H9 (cell line): ENCODE results near the gene PODXL2. TPM values are rescaled to one million over a fixed set of nuclear protein-coding genes. Genes with fewer than 3 reads are reported as not detected.

Experiments
- DNase-seq: peaks from one replicate; pipeline ENCODE4 v3.0.0-alpha.2; 2017
- H2AFZ ChIP-seq: one replicate; pipeline ENCODE4 v1.6.1; 2013; ENCODE audit warnings: mild to moderate bottlenecking, low read length, control low read depth, moderate library complexity
- H2AK5ac ChIP-seq: 2 replicates; pipeline ENCODE4 v1.6.1; 2013; ENCODE audit warnings: low read length, control low read depth, mixed read lengths; ENCODE audit not compliant: insufficient read length
- H2BK120ac ChIP-seq: one replicate; pipeline ENCODE4 v1.6.1; 2013; ENCODE audit warnings: low read depth, mild to moderate bottlenecking, low read length, control low read depth, inconsistent platforms; ENCODE audit not compliant: poor library complexity, severe bottlenecking
- H2BK12ac ChIP-seq: 2 replicates; pipeline ENCODE4 v1.6.1; 2013; ENCODE audit warnings: low read length, control low read depth, mixed read lengths, low read depth; ENCODE audit not compliant: insufficient read length
- H2BK15ac ChIP-seq: 2 replicates; pipeline ENCODE4 v1.6.1; 2013; ENCODE audit warnings: low read depth, low read length, control low read depth
- H2BK20ac ChIP-seq: one replicate; pipeline ENCODE4 v1.6.1; 2013; ENCODE audit warnings: low read depth, mild to moderate bottlenecking, low read length, control low read depth, inconsistent platforms; ENCODE audit not compliant: poor library complexity, severe bottlenecking
- H2BK5ac ChIP-seq: 2 replicates; pipeline ENCODE4 v1.6.1; 2013; ENCODE audit warnings: low read length, control low read depth, mixed read lengths; ENCODE audit not compliant: insufficient read length
- H3K14ac ChIP-seq: 2 replicates; pipeline ENCODE4 v1.6.1; 2013; ENCODE audit warnings: low read length, control low read depth; ENCODE audit not compliant: insufficient read depth
- H3K18ac ChIP-seq: 2 replicates; pipeline ENCODE4 v1.6.1; 2013; ENCODE audit warnings: low read depth, mild to moderate bottlenecking, mixed read lengths, low read length, control low read depth; ENCODE audit not compliant: insufficient read length
- H3K23ac ChIP-seq: 2 replicates; pipeline ENCODE4 v1.6.1; 2013; ENCODE audit warnings: low read length, control low read depth, mixed read lengths, low read depth; ENCODE audit not compliant: insufficient read length
- H3K23me2 ChIP-seq: 2 replicates; pipeline ENCODE4 v1.6.1; 2013; ENCODE audit warnings: low read depth, mild to moderate bottlenecking, mixed read lengths, low read length, control low read depth; ENCODE audit not compliant: insufficient read length, poor library complexity, severe bottlenecking
- H3K27ac ChIP-seq: 2 replicates; pipeline ENCODE4 v1.5.1; 2013; ENCODE audit warnings: low read length, control low read depth, mixed read lengths, low read depth; ENCODE audit not compliant: insufficient read length
- H3K27me3 ChIP-seq: 2 replicates; pipeline ENCODE4 v1.6.1; 2013; ENCODE audit warnings: low read length, control low read depth, inconsistent platforms; ENCODE audit not compliant: insufficient read depth
- H3K4ac ChIP-seq: 2 replicates; pipeline ENCODE4 v1.6.1; 2013; ENCODE audit warnings: low read depth, mild to moderate bottlenecking, control low read depth, inconsistent platforms, low read length, moderate library complexity
- H3K4me1 ChIP-seq: 2 replicates; pipeline ENCODE4 v1.6.1; 2013; ENCODE audit warnings: low read length, control low read depth, inconsistent platforms; ENCODE audit not compliant: insufficient read depth
- H3K4me2 ChIP-seq: 2 replicates; pipeline ENCODE4 v1.6.1; 2013; ENCODE audit warnings: low read length, control low read depth, mixed read lengths; ENCODE audit not compliant: insufficient read length, insufficient read depth
- H3K56ac ChIP-seq: 2 replicates; pipeline ENCODE4 v1.6.1; 2013; ENCODE audit warnings: low read depth, mild to moderate bottlenecking, mixed read lengths, low read length, control low read depth; ENCODE audit not compliant: insufficient read length
- H3K79me1 ChIP-seq: 2 replicates; pipeline ENCODE4 v1.6.1; 2013; ENCODE audit warnings: low read depth, mild to moderate bottlenecking, moderate library complexity, low read length, control low read depth, inconsistent platforms; ENCODE audit not compliant: insufficient read depth, poor library complexity, severe bottlenecking
- H3K79me2 ChIP-seq: 2 replicates; pipeline ENCODE4 v1.6.1; 2013; ENCODE audit warnings: low read length, control low read depth, inconsistent platforms; ENCODE audit not compliant: insufficient read depth
- H3K9ac ChIP-seq: 2 replicates; pipeline ENCODE4 v1.6.1; 2013; ENCODE audit warnings: low read length, control low read depth, mixed read lengths; ENCODE audit not compliant: insufficient read length; ENCODE audit errors: extremely low read depth
- H3K9me3 ChIP-seq: one replicate; pipeline ENCODE4 v1.6.1; 2013; ENCODE audit warnings: low read depth, low read length, inconsistent platforms; ENCODE audit not compliant: control insufficient read depth
- H3T11ph ChIP-seq: one replicate; pipeline ENCODE4 v1.6.1; 2013; ENCODE audit warnings: mild to moderate bottlenecking, low read length, control low read depth, inconsistent platforms
- H4K20me1 ChIP-seq: one replicate; pipeline ENCODE4 v1.6.1; 2013; ENCODE audit not compliant: control insufficient read depth, insufficient read length, insufficient read depth
- H4K5ac ChIP-seq: 2 replicates; pipeline ENCODE4 v1.6.1; 2013; ENCODE audit warnings: low read depth, mild to moderate bottlenecking, mixed read lengths, low read length, control low read depth; ENCODE audit not compliant: insufficient read length
- H4K8ac ChIP-seq: replicated peaks from 2 replicates; pipeline ENCODE4 v1.6.1; 2013; ENCODE audit warnings: low read length, control low read depth, mixed read lengths, low read depth; ENCODE audit not compliant: insufficient read length
- H4K91ac ChIP-seq: 2 replicates; pipeline ENCODE4 v1.6.1; 2013; ENCODE audit warnings: low read depth, mild to moderate bottlenecking, moderate library complexity, mixed read lengths, low read length, control low read depth; ENCODE audit not compliant: insufficient read length
- H3K27ac Mint-ChIP-seq, 3 experiments: 2 replicates in 2 of 3; 3 replicates in 1 of 3; pipeline ENCODE4 v1.8.0; 2020 to 2021; ENCODE audit warnings: mixed read lengths in 3 of 3, mild to moderate bottlenecking in 1 of 3, moderate library complexity in 1 of 3
- H3K27me3 Mint-ChIP-seq: 2 replicates; pipeline ENCODE4 v1.8.0; 2021; ENCODE audit warnings: low read depth, mild to moderate bottlenecking, moderate library complexity, mixed read lengths
- H3K36me3 Mint-ChIP-seq, 3 experiments: 2 replicates in 2 of 3; 3 replicates in 1 of 3; pipeline ENCODE4 v1.8.0; 2020 to 2021; ENCODE audit warnings: low read depth in 3 of 3, mixed read lengths in 3 of 3; ENCODE audit not compliant: insufficient read depth in 1 of 3
- H3K4me1 Mint-ChIP-seq, 2 experiments: 2 replicates each; pipeline ENCODE4 v1.8.0; 2020; ENCODE audit warnings: mixed read lengths in 2 of 2
- H3K4me3 Mint-ChIP-seq, 2 experiments: 2 replicates in 1 of 2; 3 replicates in 1 of 2; pipeline ENCODE4 v1.8.0; 2020 to 2021; ENCODE audit warnings: mild to moderate bottlenecking in 2 of 2, mixed read lengths in 2 of 2, moderate library complexity in 1 of 2
- H3K9me3 Mint-ChIP-seq, 2 experiments: 2 replicates in 1 of 2; 3 replicates in 1 of 2; pipeline ENCODE4 v1.8.0; 2020; ENCODE audit warnings: mild to moderate bottlenecking in 2 of 2, mixed read lengths in 2 of 2, moderate library complexity in 1 of 2
- WGBS: extraction: QIAGEN DNeasy Blood & Tissue Kit; methylation state at CpG from one replicate; pipeline ENCODE4 v1.1.7; 2013; ENCODE audit warnings: missing lambda C conversion rate, low lambda C conversion rate, mixed read lengths; ENCODE audit not compliant: insufficient read length; ENCODE audit errors: extremely low coverage; 5-methylcytosine and 5-hydroxymethylcytosine counted together
- total RNA-seq: library from RNA; stranded (reverse); gene quantifications from 2 replicates; pipeline ENCODE4 v1.2.1, GENCODE V29; 2021
- TF ChIP-seq, protein P1 (sequence below): fragments of 200-600 bp; sonication (generic); conservative IDR thresholded peaks from 3 replicates; pipeline ENCODE4 v1.8.0; 2021; ENCODE audit warnings: antibody characterized with exemption, mild to moderate bottlenecking

Gene PODXL2
- total RNA-seq, 1 experiment from 2014 or later: 24.6 TPM

- Mint-ChIP-seq H3K9me3 (no peaks in the 10 kb centered on the region), H3K4me1 (peaks cover 5 to 9% of the 10 kb centered on the region in 2 experiments), H3K4me3 (no peak overlapping the region), H3K27me3 (no peaks in the 10 kb centered on the region), H3K36me3 (peaks cover 5 to 11% (median 10%) of the 10 kb centered on the region in 3 experiments; a peak in 4 of 7 replicates), H3K27ac (peak overlapping the region in 2 of 3 experiments; percentile 24 to 82; a peak in 2 of 7 replicates)
- no peak overlapping the region for H4K8ac ChIP-seq
- no peaks in the 10 kb centered on the region for H3K79me2 ChIP-seq
- WGBS: no CpG with 5 or more reads among the region's 5 CpGs
- H3K18ac ChIP-seq: no peak overlapping the region
- H3K4me2 ChIP-seq: no peak overlapping the region
- no peak overlapping the region for H3K56ac ChIP-seq
- H3K14ac ChIP-seq: no peak overlapping the region
- H3K79me1 ChIP-seq: no peaks in the 10 kb centered on the region
- H2AK5ac ChIP-seq: no peak overlapping the region
- no peak overlapping the region for H4K5ac ChIP-seq
- H3K27ac ChIP-seq: no peak overlapping the region
- no peaks in the 10 kb centered on the region for H3K27me3 ChIP-seq
- no peak overlapping the region for H2AFZ ChIP-seq
- peaks cover 5% of the 10 kb centered on the region for H4K20me1 ChIP-seq
- H3K9ac ChIP-seq: no peak overlapping the region
- no peak overlapping the region for H4K91ac ChIP-seq
- no peak overlapping the region for H2BK15ac ChIP-seq
- TF ChIP-seq, protein P1, sequence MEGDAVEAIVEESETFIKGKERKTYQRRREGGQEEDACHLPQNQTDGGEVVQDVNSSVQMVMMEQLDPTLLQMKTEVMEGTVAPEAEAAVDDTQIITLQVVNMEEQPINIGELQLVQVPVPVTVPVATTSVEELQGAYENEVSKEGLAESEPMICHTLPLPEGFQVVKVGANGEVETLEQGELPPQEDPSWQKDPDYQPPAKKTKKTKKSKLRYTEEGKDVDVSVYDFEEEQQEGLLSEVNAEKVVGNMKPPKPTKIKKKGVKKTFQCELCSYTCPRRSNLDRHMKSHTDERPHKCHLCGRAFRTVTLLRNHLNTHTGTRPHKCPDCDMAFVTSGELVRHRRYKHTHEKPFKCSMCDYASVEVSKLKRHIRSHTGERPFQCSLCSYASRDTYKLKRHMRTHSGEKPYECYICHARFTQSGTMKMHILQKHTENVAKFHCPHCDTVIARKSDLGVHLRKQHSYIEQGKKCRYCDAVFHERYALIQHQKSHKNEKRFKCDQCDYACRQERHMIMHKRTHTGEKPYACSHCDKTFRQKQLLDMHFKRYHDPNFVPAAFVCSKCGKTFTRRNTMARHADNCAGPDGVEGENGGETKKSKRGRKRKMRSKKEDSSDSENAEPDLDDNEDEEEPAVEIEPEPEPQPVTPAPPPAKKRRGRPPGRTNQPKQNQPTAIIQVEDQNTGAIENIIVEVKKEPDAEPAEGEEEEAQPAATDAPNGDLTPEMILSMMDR: no peak
- no peaks in the 10 kb centered on the region for H3K9me3 ChIP-seq
- no peak overlapping the region for H2BK12ac ChIP-seq
- H2BK20ac ChIP-seq: no peak overlapping the region
- no peak overlapping the region for H3T11ph ChIP-seq
- no peaks in the 10 kb centered on the region for H3K23me2 ChIP-seq
- H3K4ac ChIP-seq: no peak overlapping the region
- no peak overlapping the region for H2BK5ac ChIP-seq
- H3K23ac ChIP-seq: no peak overlapping the region
- H3K4me1 ChIP-seq: no peaks in the 10 kb centered on the region; the same call in 1 of the 2 replicates
- DNase-seq: no peak
- H2BK120ac ChIP-seq: no peak overlapping the region
These were observed 10.4 kb downstream of the PODXL2 start for GRCh38 chr3:127639173-127640041.
